Stomach (tissue), 4 donors: ENCODE results near the gene GPT2.

Experiments
- CTCF ChIP-seq, 7 experiments: fragments of 450-650 bp in 4 of 7; fragments of 200-600 bp in 3 of 7; sonication (generic) in 3 of 7; IDR thresholded peaks; one replicate each; pipeline ENCODE4 v1.5.1; 2016 to 2019; ENCODE audit warnings: antibody characterized with exemption in 7 of 7, control low read depth in 2 of 7, mild to moderate bottlenecking in 1 of 7
- EP300 ChIP-seq: sonication (generic); formaldehyde crosslinking; IDR thresholded peaks from one replicate; pipeline ENCODE4 v1.6.1; 2017; ENCODE audit warnings: antibody characterized with exemption
- POLR2A ChIP-seq, 4 donors: fragments of 450-650 bp; IDR thresholded peaks; one replicate each; pipeline ENCODE4 v1.6.1; 2016; ENCODE audit warnings: antibody characterized with exemption in 4 of 4, control low read depth in 2 of 4, mild to moderate bottlenecking in 1 of 4, moderate library complexity in 1 of 4

GRCh38 chr16:46907061-46907774 lies 23.1 kb downstream of the GPT2 start:
- TF ChIP-seq CTCF (IDR thresholded peaks at IDR 0.05): no peak
- no peak for TF ChIP-seq POLR2A (IDR thresholded peaks at IDR 0.05)
- no peak for TF ChIP-seq EP300
